ENCODE results near the gene LTBP2. TPM values are rescaled to one million over a fixed set of nuclear protein-coding genes. Genes with fewer than 3 reads are reported as not detected.

LTBP2 gene
- total RNA-seq: 10 to 100 TPM; 11.8 to 51.4 (median 24.2) TPM
- 1 to 10 TPM; 2.4 to 6.1 (median 3.2) TPM for polyA plus RNA-seq
- long read RNA-seq, donor 1, partial matches to known transcripts: 21 of 25 reads
- long read RNA-seq, donor 1, other reads (novel, unspliced or antisense): 3 of 25 reads
- long read RNA-seq, donor 2, partial matches to known transcripts: 12 of 14 reads
- long read RNA-seq, donor 2, other reads (novel, unspliced or antisense): 2 of 14 reads

DNA sequence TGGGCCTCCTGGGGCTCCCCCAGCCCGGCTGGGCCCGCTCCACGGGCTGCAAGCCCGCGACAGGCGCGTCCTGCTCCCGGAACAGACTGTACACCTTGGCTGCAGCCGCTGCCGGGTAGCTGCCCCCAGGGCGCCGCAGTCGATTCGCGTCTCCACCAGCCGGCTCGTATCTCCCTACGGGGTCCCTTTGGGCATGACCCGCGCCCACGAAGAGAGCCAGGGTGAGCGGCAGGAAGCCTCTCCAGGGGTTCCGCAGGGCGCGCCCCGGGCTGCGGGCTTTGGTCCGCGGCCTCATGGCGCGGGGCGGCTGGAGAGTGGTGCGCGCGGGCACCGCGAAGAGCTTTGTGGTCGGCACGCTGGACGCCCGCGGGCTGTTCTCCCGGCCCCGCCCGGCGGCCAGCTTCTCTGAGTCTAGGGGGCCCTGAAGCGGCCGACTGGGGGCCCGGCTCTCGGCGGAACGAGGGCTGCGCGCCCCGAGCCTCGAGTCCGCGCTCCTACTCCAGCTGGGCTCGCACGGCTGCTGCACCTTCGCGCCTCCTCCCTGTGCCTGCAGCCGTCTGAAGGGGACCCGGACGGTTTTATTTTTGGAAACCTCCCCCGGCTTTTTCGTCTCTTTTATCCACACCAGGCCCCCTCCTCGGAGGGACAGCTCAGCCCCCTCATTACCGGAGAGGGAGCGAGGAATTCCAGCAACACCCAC, at the start of gene LTBP2:
LTBP2 (minus strand) TSS at position 588 of the 700 bp plus-strand sequence; CDS start at position 295, 293 bp downstream.
- Histone ChIP-seq H3K36me3 (ENCODE audit: insufficient read depth in 1 of 2, low read depth in 1 of 2) (no peaks in the 10 kb centered on the region), H3K27ac (no peak within 1 kb of the TSS), H3K4me1 (peaks cover 21% of the 10 kb centered on the region), H3K9me3 (no peaks in the 10 kb centered on the region), H3K27me3 (ENCODE audit: insufficient read depth in 3 of 3, low read length in 2 of 3) (peaks cover 0 to 13% (median 7%) of the 10 kb centered on the region in 3 donors), H3K4me3 (peak within 1 kb of the TSS; percentile 84)
- TF ChIP-seq, protein P1, sequence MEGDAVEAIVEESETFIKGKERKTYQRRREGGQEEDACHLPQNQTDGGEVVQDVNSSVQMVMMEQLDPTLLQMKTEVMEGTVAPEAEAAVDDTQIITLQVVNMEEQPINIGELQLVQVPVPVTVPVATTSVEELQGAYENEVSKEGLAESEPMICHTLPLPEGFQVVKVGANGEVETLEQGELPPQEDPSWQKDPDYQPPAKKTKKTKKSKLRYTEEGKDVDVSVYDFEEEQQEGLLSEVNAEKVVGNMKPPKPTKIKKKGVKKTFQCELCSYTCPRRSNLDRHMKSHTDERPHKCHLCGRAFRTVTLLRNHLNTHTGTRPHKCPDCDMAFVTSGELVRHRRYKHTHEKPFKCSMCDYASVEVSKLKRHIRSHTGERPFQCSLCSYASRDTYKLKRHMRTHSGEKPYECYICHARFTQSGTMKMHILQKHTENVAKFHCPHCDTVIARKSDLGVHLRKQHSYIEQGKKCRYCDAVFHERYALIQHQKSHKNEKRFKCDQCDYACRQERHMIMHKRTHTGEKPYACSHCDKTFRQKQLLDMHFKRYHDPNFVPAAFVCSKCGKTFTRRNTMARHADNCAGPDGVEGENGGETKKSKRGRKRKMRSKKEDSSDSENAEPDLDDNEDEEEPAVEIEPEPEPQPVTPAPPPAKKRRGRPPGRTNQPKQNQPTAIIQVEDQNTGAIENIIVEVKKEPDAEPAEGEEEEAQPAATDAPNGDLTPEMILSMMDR (IDR thresholded peaks at IDR 0.05): no peak
- 0 to 1% (median 1%) methylated on average over 33 to 70 of the region's 70 CpGs for WGBS, 3 donors
- intact Hi-C loops (cut with DNase I): loop anchor here (2.0 to 5.0 kb wide), 4 partner anchors 101 to 249 kb away; partner anchors contain the start of genes AREL1 (in 1 of the 2) and FCF1 (in 1 of the 2)
- DNase-seq: no peak
- peak; percentile 15 to 43 (median 22) for ATAC-seq

DNA sequence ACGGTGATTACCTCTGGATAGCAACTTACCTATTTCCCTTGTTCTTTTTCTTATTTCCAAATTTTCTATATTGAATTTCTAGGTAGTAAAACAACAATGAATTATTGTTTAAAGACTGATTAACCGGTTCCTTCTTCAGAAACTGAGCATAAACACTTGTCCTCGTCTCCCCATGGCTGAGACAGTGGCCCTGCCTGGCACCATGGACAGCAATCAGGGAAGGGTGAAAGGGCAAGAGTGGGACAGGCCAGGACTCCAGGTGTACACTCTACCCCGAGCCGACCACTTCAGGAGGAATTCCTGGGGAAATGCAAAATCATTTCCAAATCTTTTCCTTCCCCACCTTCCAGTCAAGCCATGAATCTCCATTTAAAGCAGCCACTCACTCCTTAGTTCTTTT, 48.8 kb upstream of the LTBP2 start:
- 87 to 90% (median 88%) methylated on average over 5 of the region's 5 CpGs for WGBS, 3 donors
- Histone ChIP-seq H3K27ac (peak overlapping the region; percentile 28), H3K27me3 (ENCODE audit: insufficient read depth in 3 of 3, low read length in 2 of 3) (no peaks in the 10 kb centered on the region), H3K4me1 (peaks cover 64% of the 10 kb centered on the region), H3K4me3 (no peak overlapping the region), H3K9me3 (no peaks in the 10 kb centered on the region), H3K36me3 (ENCODE audit: insufficient read depth in 1 of 2, low read depth in 1 of 2) (peaks cover 5 to 66% of the 10 kb centered on the region in 2 donors)
- intact Hi-C loops (cut with DNase I): loop anchor here in 1 of 2 donors (5.0 kb wide), 1 partner anchor 51 kb away; the partner anchor contains the start of genes AREL1 and FCF1
- DNase-seq: no peak
- ATAC-seq: no peak
- TF ChIP-seq, protein P1 (IDR thresholded peaks at IDR 0.05): no peak

DNA sequence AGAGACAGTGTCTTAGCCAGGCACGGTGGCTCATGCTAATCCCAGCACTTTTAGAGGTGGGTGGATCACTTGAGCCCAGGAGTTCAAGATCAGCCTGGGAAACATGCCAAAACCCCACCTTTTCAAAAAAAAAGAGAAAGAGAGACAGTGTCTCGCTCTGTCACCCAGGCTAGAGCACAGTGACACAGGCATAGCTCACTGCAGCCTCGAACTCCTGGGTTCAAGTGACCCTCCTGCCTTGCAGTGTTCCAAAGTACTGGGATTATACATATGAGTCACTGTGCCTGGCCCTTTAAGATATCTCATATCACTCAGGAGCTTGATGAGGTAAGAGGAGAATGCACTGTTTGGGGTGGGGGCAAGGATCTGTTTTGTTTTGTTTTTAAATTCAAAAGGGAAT, 48.1 kb upstream of the LTBP2 start:
- H3K27me3 ChIP-seq (ENCODE audit: insufficient read depth in 3 of 3, low read length in 2 of 3): no peaks in the 10 kb centered on the region
- H3K27ac ChIP-seq: peak overlapping the region; percentile 28
- no peak for DNase-seq
- H3K9me3 ChIP-seq: no peaks in the 10 kb centered on the region
- H3K4me3 ChIP-seq: no peak overlapping the region
- intact Hi-C loops (cut with DNase I): loop anchor here in 1 of 2 donors (5.0 kb wide), 1 partner anchor 52 kb away; the partner anchor contains the start of genes AREL1 and FCF1
- peaks cover 5 to 63% of the 10 kb centered on the region in 2 donors for H3K36me3 ChIP-seq (ENCODE audit: insufficient read depth in 1 of 2, low read depth in 1 of 2)
- WGBS, 3 donors: 86 to 93% (median 86%) methylated on average over 3 of the region's 3 CpGs
- TF ChIP-seq, protein P1 (IDR thresholded peaks at IDR 0.05): no peak
- ATAC-seq: no peak
- peaks cover 69% of the 10 kb centered on the region for H3K4me1 ChIP-seq

DNA sequence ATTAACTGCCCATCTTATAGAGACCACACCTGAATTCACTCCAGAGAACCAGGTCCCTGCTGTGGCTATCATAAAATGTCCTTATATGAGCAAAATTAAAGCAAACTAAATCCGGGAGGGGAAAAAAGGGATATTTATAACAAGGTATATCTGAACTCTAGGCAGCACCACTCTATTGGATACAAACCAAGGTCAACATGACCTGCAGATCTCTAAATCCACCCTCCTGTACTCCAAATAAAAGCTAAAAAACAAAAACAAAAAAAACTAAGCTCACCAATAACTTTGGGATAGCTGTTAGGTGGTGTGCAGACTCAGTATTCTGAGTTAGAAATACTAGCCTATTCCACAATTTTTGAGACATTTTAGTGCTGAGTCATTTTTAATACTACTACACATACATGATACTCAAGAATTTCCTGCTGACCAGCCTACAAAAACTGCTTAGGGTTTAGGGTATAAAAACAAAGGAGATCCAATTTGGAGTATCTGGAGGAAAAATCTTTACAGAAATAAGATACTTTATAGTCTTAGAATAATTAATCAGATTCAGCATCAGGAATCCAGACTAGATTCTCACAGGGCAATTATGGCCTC, 46.6 kb upstream of the LTBP2 start:
- peaks cover 59% of the 10 kb centered on the region for H3K4me1 ChIP-seq
- DNase-seq (no peak), ATAC-seq (no peak)
- no peak overlapping the region for H3K27ac ChIP-seq
- 38 to 91% (median 62%) methylated on average over 1 of the region's 1 CpG for WGBS, 3 donors
- TF ChIP-seq, protein P1 (IDR thresholded peaks at IDR 0.05): no peak
- H3K4me3 ChIP-seq: no peak overlapping the region
- H3K36me3 ChIP-seq (ENCODE audit: insufficient read depth in 1 of 2, low read depth in 1 of 2): peaks cover 5 to 58% of the 10 kb centered on the region in 2 donors
- intact Hi-C loops (cut with DNase I): no loop called here
- no peaks in the 10 kb centered on the region for H3K27me3 ChIP-seq (ENCODE audit: insufficient read depth in 3 of 3, low read length in 2 of 3)
- H3K9me3 ChIP-seq: no peaks in the 10 kb centered on the region
